Endothelial cell of umbilical vein (primary cell): ENCODE data around the gene STRN.

Experiments
- CTCF ChIP-seq, 2 donors: IDR thresholded peaks; 1 replicate in 1 of 2; 2 replicates in 1 of 2; pipeline ENCODE4 v1.5.1; 2011; ENCODE audit warnings: low read length in 2 of 2, mild to moderate bottlenecking in 2 of 2, moderate library complexity in 2 of 2, control low read depth in 1 of 2, inconsistent platforms in 1 of 2, low read depth in 1 of 2; ENCODE audit not compliant: insufficient read depth in 1 of 2; ENCODE audit errors: extremely low read depth in 1 of 2
- EZH2 ChIP-seq: IDR thresholded peaks from 2 replicates; pipeline ENCODE4 v1.6.1; 2012; ENCODE audit warnings: borderline replicate concordance, low read depth, mild to moderate bottlenecking, moderate library complexity, low read length, inconsistent platforms; ENCODE audit not compliant: severe bottlenecking
- FOS ChIP-seq: IDR thresholded peaks from 2 replicates; pipeline ENCODE4 v1.6.1; 2011; ENCODE audit warnings: mild to moderate bottlenecking, low read length, moderate library complexity, borderline replicate concordance; ENCODE audit not compliant: insufficient read depth
- GATA2 ChIP-seq: IDR thresholded peaks from 2 replicates; pipeline ENCODE4 v1.7.0; 2011; ENCODE audit warnings: low read depth, mild to moderate bottlenecking, moderate library complexity, mixed read lengths, low read length; ENCODE audit not compliant: insufficient read length, insufficient read depth
- JUN ChIP-seq: IDR thresholded peaks from 2 replicates; pipeline ENCODE4 v1.6.1; 2011; ENCODE audit warnings: borderline replicate concordance, low read depth; ENCODE audit not compliant: insufficient read length, insufficient read depth
- MAX ChIP-seq: IDR thresholded peaks from 2 replicates; pipeline ENCODE4 v1.6.1; 2011; ENCODE audit not compliant: insufficient read depth, insufficient read length
- MYC ChIP-seq: IDR thresholded peaks from one replicate; pipeline ENCODE4 v1.6.1; 2011; ENCODE audit warnings: mild to moderate bottlenecking, low read depth, low read length
- POLR2A ChIP-seq: IDR thresholded peaks from 2 replicates; pipeline ENCODE4 v1.6.1; 2012; ENCODE audit warnings: low read depth, mild to moderate bottlenecking, control low read depth, low read length
- POLR2AphosphoS5 ChIP-seq: IDR thresholded peaks from 2 replicates; pipeline ENCODE4 v1.6.1; 2012; ENCODE audit warnings: low read depth, mild to moderate bottlenecking, control low read depth, low read length, moderate library complexity; ENCODE audit not compliant: insufficient read depth

- TF ChIP-seq POLR2AphosphoS5, result no peak
- no peak for TF ChIP-seq CTCF (IDR thresholded peaks at IDR 0.05; ENCODE audit: extremely low read depth in 1 of 2, insufficient read depth in 1 of 2, low read depth in 1 of 2, low read length in 2 of 2)
- TF ChIP-seq MYC, result no peak
- TF ChIP-seq EZH2, result no peak
- TF ChIP-seq POLR2A, result no peak
- no peak for TF ChIP-seq MAX
- TF ChIP-seq JUN, result no peak
- TF ChIP-seq FOS, result no peak
- no peak for TF ChIP-seq GATA2
These were observed 3.2 kb downstream of the STRN start for GRCh38 chr2:36963106-36963505.
